SK-N-MC (cell line): Measurements from ENCODE around the gene VEGFC.

Experiments used
- EZH2 ChIP-seq: fragments of 200-600 bp; sonication (generic); IDR thresholded peaks from one replicate; pipeline ENCODE4 v1.6.1; 2017; ENCODE audit warnings: antibody characterized with exemption
- FOXP2 ChIP-seq: optimal IDR thresholded peaks from 2 replicates; pipeline ENCODE3; 2011; ENCODE audit warnings: mild to moderate bottlenecking, moderate library complexity; ENCODE audit not compliant: insufficient read depth; ENCODE audit errors: extremely low read length, control extremely low read depth
- POLR2AphosphoS5 ChIP-seq: IDR thresholded peaks from 2 replicates; pipeline ENCODE4 v1.6.1; 2012; ENCODE audit warnings: mild to moderate bottlenecking, low read depth, low read length, borderline replicate concordance

DNA sequence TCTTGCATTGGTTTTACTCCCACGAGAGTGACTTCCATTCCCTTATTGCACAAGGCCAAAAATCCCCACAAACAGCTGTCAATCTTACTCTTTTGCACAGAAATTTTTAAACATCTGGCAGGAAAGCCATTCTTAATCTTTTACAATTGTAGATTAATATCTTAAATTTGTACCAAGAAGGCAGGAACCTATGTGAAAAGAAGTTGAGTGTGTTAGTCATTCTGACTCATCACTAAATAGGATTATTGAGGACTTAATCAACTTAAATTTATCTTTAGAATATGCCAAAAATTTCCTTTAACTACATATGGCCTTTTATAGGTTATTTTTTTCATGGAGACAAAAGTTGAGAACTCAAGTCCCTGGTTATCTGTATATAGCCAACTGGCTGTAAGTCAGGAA lies 49.0 kb upstream of the VEGFC start:
- TF ChIP-seq EZH2: no peak
- TF ChIP-seq POLR2AphosphoS5: no peak
- no peak for TF ChIP-seq FOXP2
